HepG2 (cell line): ENCODE results near the gene TNPO3. TPM values are rescaled to one million over a fixed set of nuclear protein-coding genes. Genes with fewer than 3 reads are reported as not detected.

ENCODE experiments used
- AHDC1 ChIP-seq: sonication (generic); formaldehyde crosslinking; IDR thresholded peaks from 2 replicates; pipeline ENCODE4 v1.5.1; 2020; ENCODE audit warnings: mild to moderate bottlenecking, missing genetic modification reagents, borderline replicate concordance
- CEBPG ChIP-seq: IDR thresholded peaks from 2 replicates; pipeline ENCODE4 v1.6.1; 2016
- IKZF5 ChIP-seq: IDR thresholded peaks from 2 replicates; pipeline ENCODE4 v1.6.1; 2018; ENCODE audit warnings: missing genetic modification reagents, mild to moderate bottlenecking, missing compliant biosample characterization
- IRX3 ChIP-seq: sonication (generic); formaldehyde crosslinking; IDR thresholded peaks from 2 replicates; pipeline ENCODE4 v1.8.1; 2023; ENCODE audit warnings: mild to moderate bottlenecking, low read depth, missing genetic modification reagents, borderline replicate concordance
- MLX ChIP-seq: IDR thresholded peaks from 2 replicates; pipeline ENCODE4 v1.6.1; 2016
- NFKB2 ChIP-seq: sonication (generic); formaldehyde crosslinking; IDR thresholded peaks from 2 replicates; pipeline ENCODE4 v1.4.0; 2020; ENCODE audit warnings: missing genetic modification reagents, borderline replicate concordance
- POLR2AphosphoS5 ChIP-seq: IDR thresholded peaks from 2 replicates; pipeline ENCODE4 v1.6.1; 2012; ENCODE audit warnings: low read depth, low read length
- RNF2 ChIP-seq: fragments of 450-650 bp; conservative IDR thresholded peaks from 2 replicates; pipeline ENCODE4 v1.6.1; 2016; ENCODE audit warnings: low read depth
- WIZ ChIP-seq: sonication (generic); formaldehyde crosslinking; IDR thresholded peaks from 2 replicates; pipeline ENCODE4 v1.5.1; 2020; ENCODE audit warnings: mild to moderate bottlenecking, missing genetic modification reagents
- ZFP82 ChIP-seq: sonication (generic); formaldehyde crosslinking; IDR thresholded peaks from 2 replicates; pipeline ENCODE4 v1.5.1; 2020; ENCODE audit warnings: mild to moderate bottlenecking, missing genetic modification reagents, borderline replicate concordance
- ZFYVE20 ChIP-seq: sonication (generic); formaldehyde crosslinking; IDR thresholded peaks from 2 replicates; pipeline ENCODE4 v1.8.0; 2023; ENCODE audit warnings: low read depth, mild to moderate bottlenecking, moderate library complexity, missing genetic modification reagents, borderline replicate concordance
- ZNF235 ChIP-seq: sonication (generic); formaldehyde crosslinking; IDR thresholded peaks from 2 replicates; pipeline ENCODE4 v1.8.1; 2023; ENCODE audit warnings: mild to moderate bottlenecking, missing genetic modification reagents, borderline replicate concordance
- ZNF24 ChIP-seq: fragments of 450-650 bp; IDR thresholded peaks from 2 replicates; pipeline ENCODE4 v1.6.1; 2017; ENCODE audit warnings: antibody characterized with exemption, mild to moderate bottlenecking
- ZNF362 ChIP-seq: sonication (generic); formaldehyde crosslinking; IDR thresholded peaks from 2 replicates; pipeline ENCODE4 v1.4.0; 2020; ENCODE audit warnings: missing genetic modification reagents, mild to moderate bottlenecking, borderline replicate concordance
- ZNF512 ChIP-seq: sonication (generic); formaldehyde crosslinking; IDR thresholded peaks from 2 replicates; pipeline ENCODE4 v1.4.0; 2020; ENCODE audit warnings: mild to moderate bottlenecking, missing genetic modification reagents
- polyA plus RNA-seq, 8 experiments: library from polyadenylated mRNA; depleted of rRNA in 3 of 8; stranded (reverse) in 7 of 8; unstranded in 1 of 8; fragments of >200 nt; fragmentation: Illumina TruSeq in 4 of 8; extraction: Trizol in 4 of 8; gene quantifications; 2 replicates each; pipeline versions ENCODE4 v1.2.1 to v1.2.3, GENCODE V29; 2011 to 2016; ENCODE audit warnings: low read depth in 4 of 8, missing spikeins in 1 of 8, mixed read lengths in 1 of 8; ENCODE audit not compliant: insufficient read depth in 1 of 8
- total RNA-seq, 5 experiments: library from RNA; depleted of rRNA; stranded (reverse); fragments of >200 nt; fragmentation: Illumina TruSeq; extraction: Trizol; gene quantifications; 2 replicates each; pipeline ENCODE4 v1.2.3, GENCODE V29; 2016; ENCODE audit warnings: low read depth in 1 of 5

The TNPO3 gene
- total and polyA plus RNA-seq, 2 of the 13 experiments (the other 11 are each of a cell fraction or from before 2014, with no cell fraction given), result 23.8 to 44.6 TPM

- TF ChIP-seq WIZ (CRISPR knock-in tag) (peak; percentile 93; the same call in 1 of the 2 replicates), CEBPG (CRISPR knock-in tag) (no peak), ZFYVE20 (CRISPR knock-in tag) (0 out of 2 replicates have a peak, but pooled peaks have one; percentile 73), ZNF512 (CRISPR knock-in tag) (no peak), IKZF5 (CRISPR knock-in tag) (peak; percentile 78), ZNF24 (no peak), AHDC1 (CRISPR knock-in tag) (peak; percentile 55), MLX (CRISPR knock-in tag) (0 out of 2 replicates have a peak, but pooled peaks have one; percentile 9), ZNF362 (CRISPR knock-in tag) (peak; percentile 28; the same call in 1 of the 2 replicates), NFKB2 (no peak; the same call in none of the 2 replicates), IRX3 (CRISPR knock-in tag) (peak; percentile 23; the same call in 1 of the 2 replicates), ZFP82 (CRISPR knock-in tag) (peak; percentile 74; the same call in 1 of the 2 replicates), POLR2AphosphoS5 (peak; percentile 76), RNF2 (no peak; the same call in 1 of the 2 replicates), ZNF235 (CRISPR knock-in tag) (no peak)
Measured at GRCh38 chr7:129054438-129055293, at the start of gene TNPO3 (continued).
